ENCODE measurements around the gene IFT80. TPM values are rescaled to one million over a fixed set of nuclear protein-coding genes. Genes with fewer than 3 reads are reported as not detected.

IFT80 gene
- total RNA-seq, 4 donors from 2014 or later, result 43.8 to 111 (median 51.0) TPM

DNA sequence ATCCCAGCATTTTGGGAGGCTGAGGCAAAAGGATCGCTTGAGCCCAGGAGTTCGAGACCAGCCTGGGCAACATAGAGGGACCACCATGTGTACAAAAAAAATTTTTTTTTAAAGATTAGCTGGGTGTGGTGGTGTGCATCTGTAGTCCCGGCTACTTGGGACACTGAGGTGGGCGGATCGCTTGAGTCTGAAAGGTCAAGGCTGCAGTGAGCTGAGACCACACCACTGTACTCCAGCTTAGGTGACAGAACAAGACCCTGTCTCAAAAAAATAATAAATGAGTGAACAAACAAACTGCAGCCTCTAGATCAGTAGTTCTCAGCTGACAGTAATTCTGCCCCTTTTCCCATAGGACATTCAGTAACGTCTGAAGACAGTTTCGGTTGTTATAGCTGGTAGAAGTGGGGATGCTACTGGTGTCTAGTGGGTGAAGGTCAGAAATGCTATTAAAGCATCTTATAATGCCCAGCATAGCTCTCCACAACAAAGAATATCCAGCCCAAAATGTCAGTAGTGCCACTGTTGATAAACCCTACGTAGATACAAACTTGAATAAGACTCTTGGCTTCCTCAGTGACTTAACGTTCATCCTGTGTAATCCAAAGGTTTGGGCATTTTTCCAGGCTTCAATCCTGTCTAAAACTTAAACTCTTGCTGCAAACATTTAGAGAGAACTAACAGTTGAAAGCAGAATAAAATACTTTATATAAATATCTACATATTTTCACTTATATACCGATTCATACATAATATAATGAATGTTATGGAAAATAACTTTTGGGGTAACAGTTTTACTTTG, 11.0 kb upstream of the IFT80 start:
- H3K9me3 ChIP-seq, result no peaks in the 10 kb centered on the region
- no peak overlapping the region for H3K27ac ChIP-seq
- no peak for DNase-seq
- intact Hi-C loops (cut with DNase I), result loop anchor here (5.0 to 10.0 kb wide), 2 partner anchors 248 to 375 kb away; no protein-coding TSS in a partner anchor
- no peak overlapping the region for H3K4me3 ChIP-seq (replicated peaks in 1 of 3)
- no peaks in the 10 kb centered on the region for H3K4me1 ChIP-seq
- TF ChIP-seq POLR2A (IDR thresholded peaks at IDR 0.05), result no peak
- TF ChIP-seq, protein P1, sequence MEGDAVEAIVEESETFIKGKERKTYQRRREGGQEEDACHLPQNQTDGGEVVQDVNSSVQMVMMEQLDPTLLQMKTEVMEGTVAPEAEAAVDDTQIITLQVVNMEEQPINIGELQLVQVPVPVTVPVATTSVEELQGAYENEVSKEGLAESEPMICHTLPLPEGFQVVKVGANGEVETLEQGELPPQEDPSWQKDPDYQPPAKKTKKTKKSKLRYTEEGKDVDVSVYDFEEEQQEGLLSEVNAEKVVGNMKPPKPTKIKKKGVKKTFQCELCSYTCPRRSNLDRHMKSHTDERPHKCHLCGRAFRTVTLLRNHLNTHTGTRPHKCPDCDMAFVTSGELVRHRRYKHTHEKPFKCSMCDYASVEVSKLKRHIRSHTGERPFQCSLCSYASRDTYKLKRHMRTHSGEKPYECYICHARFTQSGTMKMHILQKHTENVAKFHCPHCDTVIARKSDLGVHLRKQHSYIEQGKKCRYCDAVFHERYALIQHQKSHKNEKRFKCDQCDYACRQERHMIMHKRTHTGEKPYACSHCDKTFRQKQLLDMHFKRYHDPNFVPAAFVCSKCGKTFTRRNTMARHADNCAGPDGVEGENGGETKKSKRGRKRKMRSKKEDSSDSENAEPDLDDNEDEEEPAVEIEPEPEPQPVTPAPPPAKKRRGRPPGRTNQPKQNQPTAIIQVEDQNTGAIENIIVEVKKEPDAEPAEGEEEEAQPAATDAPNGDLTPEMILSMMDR (IDR thresholded peaks at IDR 0.05), result no peak
- H3K36me3 ChIP-seq, result no peaks in the 10 kb centered on the region
- no peaks in the 10 kb centered on the region for H3K27me3 ChIP-seq
- WGBS, 2 donors, result 86 to 89% methylated on average over 10 of the region's 10 CpGs

DNA sequence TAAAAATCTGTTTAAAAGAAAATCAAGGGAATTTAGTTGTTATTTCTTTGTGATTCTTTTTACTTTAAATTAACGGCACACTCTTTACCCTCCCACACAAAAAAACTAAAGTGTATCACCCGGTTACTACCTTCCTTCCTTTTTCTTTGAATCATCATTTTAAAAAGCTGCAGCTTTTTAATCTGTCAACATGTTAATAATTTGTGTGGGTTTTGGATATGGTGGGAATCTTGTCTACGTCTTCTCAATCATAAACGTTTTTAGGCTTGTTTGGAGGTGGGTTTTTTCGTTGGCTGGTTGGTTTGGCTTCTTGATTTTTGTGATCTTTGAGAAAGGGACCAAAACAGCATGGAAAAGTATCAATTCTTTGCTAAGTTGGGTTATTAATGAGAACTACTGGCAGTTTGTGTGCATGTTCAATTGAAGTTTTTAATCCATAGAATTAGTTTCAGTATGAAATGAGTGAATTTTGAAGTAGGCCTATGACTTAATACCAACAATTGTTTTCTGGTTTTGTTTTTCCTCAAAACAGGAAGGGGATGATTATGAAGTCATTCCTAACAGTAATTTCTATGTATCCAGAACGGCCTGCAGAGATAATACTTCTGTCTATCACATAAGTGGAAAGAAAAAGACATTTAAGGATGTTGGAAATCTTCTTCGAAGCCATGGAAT, 4.9 kb upstream of the IFT80 start:
- WGBS, 2 donors, result 66 to 77% methylated on average over 7 of the region's 7 CpGs
- peaks cover 6 to 7% of the 10 kb centered on the region in 2 donors for H3K4me1 ChIP-seq
- intact Hi-C loops (cut with DNase I), result no loop called here
- no peaks in the 10 kb centered on the region for H3K36me3 ChIP-seq
- no peak for TF ChIP-seq POLR2A (IDR thresholded peaks at IDR 0.05)
- TF ChIP-seq, protein P1 (IDR thresholded peaks at IDR 0.05), result no peak
- DNase-seq, result no peak
- H3K4me3 ChIP-seq (replicated peaks in 1 of 3), result no peak overlapping the region
- no peaks in the 10 kb centered on the region for H3K9me3 ChIP-seq
- H3K27ac ChIP-seq, result no peak overlapping the region
- no peaks in the 10 kb centered on the region for H3K27me3 ChIP-seq

DNA sequence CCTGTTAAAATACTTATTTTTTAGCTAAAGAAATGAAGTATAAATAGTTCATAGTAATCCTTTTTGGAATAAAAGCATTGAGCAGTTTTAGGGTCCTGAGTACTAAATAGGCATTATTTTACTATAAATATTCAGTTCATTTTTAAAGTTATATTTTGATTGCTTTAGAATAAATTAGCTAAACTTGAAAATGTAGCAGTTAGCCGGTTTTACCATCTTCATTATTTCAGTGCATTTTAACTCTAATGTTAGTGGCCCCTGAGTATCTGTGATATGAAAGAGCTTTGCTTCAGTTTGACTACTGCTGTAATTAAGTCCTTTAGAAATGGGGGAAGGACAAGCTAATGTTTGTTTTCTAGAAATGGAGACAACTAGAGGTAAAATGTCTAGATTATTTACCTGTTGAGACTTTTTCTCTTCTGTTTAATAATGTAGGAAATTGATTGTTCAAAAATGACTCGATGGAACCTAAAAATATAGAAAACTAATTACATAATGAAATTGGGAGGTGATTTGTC, 4.1 kb upstream of the IFT80 start:
- Histone ChIP-seq H3K4me1 (peaks cover 10 to 11% of the 10 kb centered on the region in 2 donors), H3K4me3 (replicated peaks in 1 of 3) (no peak overlapping the region), H3K9me3 (no peaks in the 10 kb centered on the region), H3K27ac (peak overlapping the region in 1 of 3 donors; percentile 17), H3K27me3 (no peaks in the 10 kb centered on the region), H3K36me3 (no peaks in the 10 kb centered on the region)
- WGBS, 2 donors, result 73 to 77% methylated on average over 2 of the region's 2 CpGs
- DNase-seq, result no peak
- TF ChIP-seq, protein P1 (IDR thresholded peaks at IDR 0.05), result no peak
- no peak for TF ChIP-seq POLR2A (IDR thresholded peaks at IDR 0.05)
- intact Hi-C loops (cut with DNase I), result no loop called here

DNA sequence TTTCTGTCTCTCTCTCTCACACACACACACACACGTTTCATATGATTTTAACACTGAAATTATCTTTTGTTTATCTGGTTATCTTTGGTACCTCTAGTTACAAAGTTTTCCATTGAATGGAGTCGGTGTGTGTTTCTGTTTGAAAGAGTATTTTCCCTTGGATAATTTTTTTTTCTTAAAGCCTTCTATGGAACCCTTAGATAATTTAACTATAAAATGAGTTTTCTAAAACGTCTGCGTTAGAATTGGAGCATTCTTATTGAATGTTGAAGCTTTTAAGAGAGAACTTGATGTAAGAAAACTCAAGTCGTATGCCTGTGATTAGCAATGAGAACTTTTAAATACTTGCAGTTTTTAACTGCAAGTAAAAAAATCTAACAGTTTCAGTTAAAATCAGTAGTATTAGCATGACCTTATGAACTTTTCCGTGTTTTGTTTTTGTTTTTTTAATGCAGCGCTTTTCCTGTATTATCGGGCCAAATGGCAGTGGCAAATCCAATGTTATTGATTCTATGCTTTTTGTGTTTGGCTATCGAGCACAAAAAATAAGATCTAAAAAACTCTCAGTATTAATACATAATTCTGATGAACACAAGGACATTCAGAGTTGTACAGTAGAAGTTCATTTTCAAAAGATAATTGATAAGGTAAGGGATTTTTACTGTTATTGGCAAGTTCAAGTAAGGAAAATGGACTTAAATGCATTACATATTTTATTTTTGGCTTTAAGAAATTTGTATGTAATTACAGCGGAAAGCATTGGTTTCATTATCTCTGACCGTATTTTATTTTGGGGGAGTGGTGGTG, 3.4 kb upstream of the IFT80 start:
- intact Hi-C loops (cut with DNase I), result no loop called here
- H3K36me3 ChIP-seq, result no peaks in the 10 kb centered on the region
- no peak overlapping the region for H3K4me3 ChIP-seq (replicated peaks in 1 of 3)
- peak overlapping the region in 1 of 3 donors; percentile 17 for H3K27ac ChIP-seq
- H3K4me1 ChIP-seq, result peaks cover 11 to 13% of the 10 kb centered on the region in 2 donors
- TF ChIP-seq, protein P1 (IDR thresholded peaks at IDR 0.05), result no peak
- TF ChIP-seq POLR2A (IDR thresholded peaks at IDR 0.05), result no peak
- no peaks in the 10 kb centered on the region for H3K27me3 ChIP-seq
- 52 to 58% methylated on average over 11 of the region's 11 CpGs for WGBS, 2 donors
- DNase-seq, result no peak
- no peaks in the 10 kb centered on the region for H3K9me3 ChIP-seq

Measured in thyroid gland (tissue), 4 donors.